OCI-LY1 (cell line): ENCODE measurements around the gene ZNF28.
"Not testable (repeated sequence)": the region's sequence is repeated elsewhere in the genome, so short reads cannot be mapped to it uniquely, and the experiment has no call there.

Experiments used
- H2AFZ ChIP-seq: fragments of 200-600 bp; sonication (generic), shearing (Covaris generic); 2 replicates; pipeline ENCODE4 v1.6.0; 2014; ENCODE audit warnings: antibody characterized with exemption, mild to moderate bottlenecking, low read length
- H3F3A ChIP-seq: fragments of 200-600 bp; sonication (generic), shearing (Covaris generic); 2 replicates; pipeline ENCODE4 v1.6.0; 2014; ENCODE audit warnings: mild to moderate bottlenecking, antibody characterized with exemption, low read length, moderate library complexity; ENCODE audit not compliant: insufficient read depth
- H3K27ac ChIP-seq: fragments of 200-600 bp; sonication (generic); 2 replicates; pipeline ENCODE4 v1.5.1; 2014; ENCODE audit warnings: low read length, mixed run types, mild to moderate bottlenecking, low read depth; ENCODE audit not compliant: poor library complexity, severe bottlenecking
- H3K27me3 ChIP-seq: fragments of 200-600 bp; sonication (generic); 2 replicates; pipeline ENCODE4 v1.6.0; 2014; ENCODE audit warnings: antibody characterized with exemption, mild to moderate bottlenecking, low read length, moderate library complexity; ENCODE audit not compliant: insufficient read depth
- H3K36me3 ChIP-seq: fragments of 200-600 bp; sonication (generic); 2 replicates; pipeline ENCODE4 v1.6.1; 2014; ENCODE audit warnings: mild to moderate bottlenecking, antibody characterized with exemption, low read length, moderate library complexity, mixed read lengths; ENCODE audit not compliant: insufficient read depth
- H3K4me1 ChIP-seq: fragments of 200-600 bp; sonication (generic); 2 replicates; pipeline ENCODE4 v1.5.1; 2014; ENCODE audit warnings: mild to moderate bottlenecking, low read length, moderate library complexity; ENCODE audit not compliant: insufficient read depth, severe bottlenecking
- H3K4me2 ChIP-seq: fragments of 200-600 bp; sonication (generic), shearing (Covaris generic); 2 replicates; pipeline ENCODE4 v1.6.1; 2014; ENCODE audit warnings: low read length
- H3K4me3 ChIP-seq: fragments of 200-600 bp; sonication (generic); 2 replicates; pipeline ENCODE4 v1.5.1; 2014; ENCODE audit warnings: low read length, low read depth, mild to moderate bottlenecking, mixed read lengths; ENCODE audit not compliant: poor library complexity, severe bottlenecking
- H3K79me2 ChIP-seq: fragments of 200-600 bp; shearing (Covaris generic); 2 replicates; pipeline ENCODE4 v1.6.1; 2016; ENCODE audit warnings: mixed run types, low read length, mixed read lengths; ENCODE audit not compliant: insufficient read depth
- H3K9ac ChIP-seq: fragments of 200-600 bp; sonication (generic), shearing (Covaris generic); 2 replicates; pipeline ENCODE4 v1.6.1; 2014; ENCODE audit warnings: mild to moderate bottlenecking, low read length, mixed read lengths
- H3K9me2 ChIP-seq: fragments of 200-600 bp; sonication (generic), shearing (Covaris generic); 2 replicates; pipeline ENCODE4 v1.6.1; 2014; ENCODE audit warnings: low read depth, mild to moderate bottlenecking, low read length, mixed read lengths
- H3K9me3 ChIP-seq: fragments of 200-600 bp; shearing (Covaris generic); 2 replicates; pipeline ENCODE4 v1.6.1; 2014; ENCODE audit warnings: low read length, mixed read lengths
- H4K20me1 ChIP-seq: fragments of 200-600 bp; sonication (generic), shearing (Covaris generic); 2 replicates; pipeline ENCODE4 v1.6.0; 2016; ENCODE audit warnings: mild to moderate bottlenecking, low read length; ENCODE audit not compliant: insufficient read depth
- CTCF ChIP-seq: fragments of 200-600 bp; sonication (generic), shearing (Covaris generic); IDR thresholded peaks from 2 replicates; pipeline ENCODE4 v1.5.1; 2017; ENCODE audit warnings: mild to moderate bottlenecking, antibody characterized with exemption, low read length, moderate library complexity, mixed read lengths
- EZH2 ChIP-seq: fragments of 200-600 bp; sonication (generic), shearing (Covaris generic); IDR thresholded peaks from 2 replicates; pipeline ENCODE4 v1.8.0; 2017; ENCODE audit warnings: borderline replicate concordance, mixed run types, mild to moderate bottlenecking, antibody characterized with exemption, low read length, moderate library complexity, mixed read lengths

Gene ZNF28

GRCh38 chr19:52786078-52786463 is 35.4 kb downstream of the ZNF28 start:
- Histone ChIP-seq H3K9me2 (no peaks in the 10 kb centered on the region), H3K79me2 (no peaks in the 10 kb centered on the region), H3K4me3 (peak overlapping the region; percentile 82), H3K9me3 (no peaks in the 10 kb centered on the region), H3K4me2 (peak overlapping the region; percentile 75), H2AFZ (no peak overlapping the region), H3K36me3 (peaks cover 11% of the 10 kb centered on the region), H3K9ac (peak overlapping the region; percentile 77), H3K27ac (no peak overlapping the region), H3K4me1 (peaks cover 22% of the 10 kb centered on the region), H4K20me1 (no peaks in the 10 kb centered on the region), H3K27me3 (no peaks in the 10 kb centered on the region), H3F3A (no peaks in the 10 kb centered on the region)
- TF ChIP-seq CTCF (no peak), EZH2 (no peak)

GRCh38 chr19:52785506-52785905 is 35.9 kb downstream of the ZNF28 start:
- no peaks in the 10 kb centered on the region for H3K27me3 ChIP-seq
- H3F3A ChIP-seq, result no peaks in the 10 kb centered on the region
- no peak overlapping the region for H2AFZ ChIP-seq
- no peaks in the 10 kb centered on the region for H3K9me2 ChIP-seq
- H3K4me3 ChIP-seq, result peak overlapping the region; percentile 82
- no peaks in the 10 kb centered on the region for H4K20me1 ChIP-seq
- H3K9ac ChIP-seq, result peak overlapping the region; percentile 77; the same call in 1 of the 2 replicates
- no peaks in the 10 kb centered on the region for H3K9me3 ChIP-seq
- H3K4me1 ChIP-seq, result peaks cover 22% of the 10 kb centered on the region
- H3K36me3 ChIP-seq, result peaks cover 17% of the 10 kb centered on the region
- no peak overlapping the region for H3K27ac ChIP-seq
- H3K4me2 ChIP-seq, result peak overlapping the region; percentile 75
- TF ChIP-seq CTCF (no peak), EZH2 (no peak)
- no peaks in the 10 kb centered on the region for H3K79me2 ChIP-seq

- H3K9me3 ChIP-seq, H3K27me3 ChIP-seq, H3K4me3 ChIP-seq, H3K9me2 ChIP-seq, H3K27ac ChIP-seq, H3K4me2 ChIP-seq, H3K9ac ChIP-seq, H3K79me2 ChIP-seq, H4K20me1 ChIP-seq, H3F3A ChIP-seq, H2AFZ ChIP-seq: not testable (repeated sequence)
- peaks cover 22% of the 10 kb centered on the region for H3K4me1 ChIP-seq
- H3K36me3 ChIP-seq, result peaks cover 41% of the 10 kb centered on the region
Measured at GRCh38 chr19:52782864-52783263, 38.6 kb downstream of the ZNF28 start.

- no peak for TF ChIP-seq CTCF
- no peak for TF ChIP-seq EZH2
- no peaks in the 10 kb centered on the region for H4K20me1 ChIP-seq
- H3K79me2 ChIP-seq, result no peaks in the 10 kb centered on the region
- H3F3A ChIP-seq, result no peaks in the 10 kb centered on the region
- no peaks in the 10 kb centered on the region for H3K4me1 ChIP-seq
- no peak overlapping the region for H3K27ac ChIP-seq
- H3K9ac ChIP-seq, result no peak overlapping the region
- H3K36me3 ChIP-seq, result peaks cover 74% of the 10 kb centered on the region
- H3K9me2 ChIP-seq, result no peaks in the 10 kb centered on the region
- H3K4me2 ChIP-seq, result no peak overlapping the region
- no peaks in the 10 kb centered on the region for H3K27me3 ChIP-seq
- no peaks in the 10 kb centered on the region for H3K9me3 ChIP-seq
- H2AFZ ChIP-seq, result no peak overlapping the region
- no peak overlapping the region for H3K4me3 ChIP-seq
Measured at GRCh38 chr19:52778811-52779210, 42.6 kb downstream of the ZNF28 start.

- H3K4me2 ChIP-seq, H3K4me1 ChIP-seq, H4K20me1 ChIP-seq, H3K36me3 ChIP-seq, H3K9me3 ChIP-seq, H3K9me2 ChIP-seq, H3K9ac ChIP-seq, H3K27ac ChIP-seq, H3K79me2 ChIP-seq, H3K27me3 ChIP-seq, H3F3A ChIP-seq, H2AFZ ChIP-seq, H3K4me3 ChIP-seq: not testable (repeated sequence)
Measured at GRCh38 chr19:52756447-52756846, 65.0 kb downstream of the ZNF28 start.
